NCI-H146 treated with DMSO at 0.1 percent for 48 hours (cell line): ENCODE measurements around the gene CDC20.
"Not testable (repeated sequence)": the region's sequence is repeated elsewhere in the genome, so short reads cannot be mapped to it uniquely, and the experiment has no call there.

ENCODE experiments used
- DNase-seq: peaks from one replicate; lab custom pipeline; 2025; ENCODE audit not compliant: unreplicated experiment; lab: John Stamatoyannopoulos, UW

The CDC20 gene

DNA sequence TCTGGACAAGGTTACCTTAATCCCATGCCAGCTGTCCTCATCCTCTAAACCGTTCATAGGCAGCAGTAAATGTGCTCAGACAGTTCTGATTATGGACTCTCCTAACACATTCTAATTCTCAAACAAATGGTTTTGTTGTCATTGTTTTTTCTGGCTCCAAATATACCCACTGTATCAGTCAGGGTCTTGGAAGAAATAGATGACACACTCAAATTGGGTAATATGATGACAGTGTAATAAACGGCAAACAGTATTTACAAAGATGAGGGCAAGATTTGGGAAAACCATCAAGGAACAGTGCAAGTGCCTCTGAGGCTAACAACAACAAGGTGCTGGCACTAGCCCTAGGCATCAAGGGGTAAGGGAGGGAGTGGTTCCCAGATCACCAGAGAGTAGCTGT, 4.3 kb upstream of the CDC20 start:
- DNase-seq: no peak

GRCh38 chr1:43354936-43355335, 3.8 kb upstream of the CDC20 start:
- no peak for DNase-seq

DNA sequence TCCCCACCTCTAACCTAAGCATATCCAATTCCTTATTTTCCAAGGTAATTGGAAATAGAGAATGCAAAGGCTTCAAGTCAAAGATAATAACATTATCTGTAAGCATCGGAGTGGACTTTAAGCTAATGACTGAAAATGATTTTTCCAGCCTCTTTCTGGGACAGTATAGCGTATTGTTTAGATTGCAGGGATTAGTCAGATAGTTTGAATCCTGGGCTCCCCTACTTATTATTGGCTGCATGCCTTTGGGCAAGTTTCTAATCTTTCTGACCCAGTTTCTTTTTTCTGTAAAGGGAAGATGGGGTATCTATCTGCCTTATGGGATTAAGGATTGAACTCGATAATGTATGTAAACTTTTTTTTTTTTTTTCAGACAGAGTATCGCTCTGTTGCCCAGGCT, 1.5 kb upstream of the CDC20 start:
- no peak for DNase-seq

- DNase-seq: peak; percentile 37
Observed at GRCh38 chr1:43358121-43358745, 548 bp upstream of the CDC20 start.

DNA sequence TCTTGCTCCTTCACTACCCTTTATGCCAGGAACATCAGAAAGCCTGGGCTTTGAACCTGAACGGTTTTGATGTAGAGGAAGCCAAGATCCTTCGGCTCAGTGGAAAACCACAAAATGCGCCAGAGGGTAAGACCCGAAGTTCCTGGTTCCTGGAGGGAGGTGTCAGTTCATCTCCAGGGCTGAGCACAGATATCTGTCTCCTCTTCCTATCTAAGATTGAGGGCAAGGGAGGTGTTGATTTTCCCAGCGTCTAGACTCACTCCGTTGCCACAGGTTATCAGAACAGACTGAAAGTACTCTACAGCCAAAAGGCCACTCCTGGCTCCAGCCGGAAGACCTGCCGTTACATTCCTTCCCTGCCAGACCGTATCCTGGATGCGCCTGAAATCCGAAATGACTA, 915 bp downstream of the CDC20 start:
- DNase-seq: no peak

DNA sequence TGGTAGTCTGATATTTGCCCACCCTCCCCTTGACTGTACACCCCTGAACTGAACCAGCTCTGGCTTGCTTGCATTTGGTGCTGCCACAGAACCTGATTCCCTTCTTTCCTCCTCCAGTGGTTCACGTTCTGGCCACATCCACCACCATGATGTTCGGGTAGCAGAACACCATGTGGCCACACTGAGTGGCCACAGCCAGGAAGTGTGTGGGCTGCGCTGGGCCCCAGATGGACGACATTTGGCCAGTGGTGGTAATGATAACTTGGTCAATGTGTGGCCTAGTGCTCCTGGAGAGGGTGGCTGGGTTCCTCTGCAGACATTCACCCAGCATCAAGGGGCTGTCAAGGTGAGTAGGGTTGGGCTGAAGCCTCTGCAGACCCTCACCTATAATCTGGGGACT, 1.8 kb downstream of the CDC20 start:
- no peak for DNase-seq

DNA sequence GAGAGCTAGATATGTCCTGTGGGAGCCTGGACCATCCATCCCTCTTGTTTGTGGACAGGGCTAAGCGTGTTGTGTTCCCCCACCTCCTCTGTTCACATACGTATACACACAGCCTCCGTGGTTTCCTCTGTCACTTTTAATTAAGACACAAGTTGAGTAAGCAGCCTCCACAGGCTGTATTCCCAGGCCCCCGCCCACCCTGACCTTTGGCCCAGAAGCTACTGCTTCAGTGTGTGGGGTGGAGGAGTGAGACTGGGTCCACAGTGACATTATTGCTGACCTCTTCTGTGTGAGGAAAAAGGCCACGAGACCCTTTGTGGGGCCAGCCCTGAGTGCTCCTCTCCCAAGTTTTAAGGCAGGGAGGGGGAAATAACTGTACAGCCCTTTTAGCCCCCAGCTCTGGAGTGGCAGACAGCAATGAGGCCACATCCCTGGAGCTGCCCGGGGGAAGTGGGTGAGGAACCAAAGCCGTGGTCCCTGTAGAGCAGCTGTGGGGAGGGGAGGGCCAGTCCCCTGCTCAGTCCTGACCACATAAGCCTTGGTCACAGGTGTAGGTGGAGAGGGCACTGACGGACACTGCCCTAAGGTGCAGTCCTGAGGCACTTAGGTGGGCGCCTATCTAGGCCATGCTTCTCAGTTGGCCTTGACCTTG, 4.6 kb downstream of the CDC20 start:
- no peak for DNase-seq

DNA sequence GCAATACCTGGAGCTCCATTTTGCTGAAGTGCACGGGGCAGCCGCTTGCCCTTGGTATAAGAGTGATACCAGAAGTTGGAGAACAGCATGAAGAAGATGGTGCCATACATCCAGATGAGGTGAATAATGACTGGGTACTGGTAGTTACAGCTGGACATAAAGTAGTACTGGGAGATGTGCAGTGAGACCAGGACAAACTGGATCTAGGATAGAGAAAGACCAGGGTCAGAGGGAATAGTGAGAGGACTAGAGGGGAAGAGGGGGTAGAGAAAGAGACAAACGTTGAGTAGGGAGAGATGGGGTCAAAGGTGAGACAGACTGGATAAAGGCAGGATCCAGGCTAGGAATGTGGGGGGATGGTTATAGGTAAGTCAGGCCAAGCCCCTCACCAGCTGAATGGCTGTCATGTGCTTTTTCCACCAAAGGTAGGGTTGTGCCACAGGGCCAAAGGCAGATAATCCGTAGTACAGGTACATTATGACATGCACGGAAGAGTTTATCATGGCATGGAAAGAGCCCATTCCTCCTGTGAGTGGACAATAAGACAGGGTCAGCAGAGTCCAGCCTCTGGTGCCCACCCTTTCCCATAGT, 5.2 kb downstream of the CDC20 start:
- no peak for DNase-seq

- DNase-seq: no peak
Observed at GRCh38 chr1:43365678-43366077, 6.9 kb downstream of the CDC20 start.

GRCh38 chr1:43366179-43366578, 7.4 kb downstream of the CDC20 start:
- no peak for DNase-seq

- no peak for DNase-seq
Observed at GRCh38 chr1:43366601-43367025, 7.8 kb downstream of the CDC20 start.

DNA sequence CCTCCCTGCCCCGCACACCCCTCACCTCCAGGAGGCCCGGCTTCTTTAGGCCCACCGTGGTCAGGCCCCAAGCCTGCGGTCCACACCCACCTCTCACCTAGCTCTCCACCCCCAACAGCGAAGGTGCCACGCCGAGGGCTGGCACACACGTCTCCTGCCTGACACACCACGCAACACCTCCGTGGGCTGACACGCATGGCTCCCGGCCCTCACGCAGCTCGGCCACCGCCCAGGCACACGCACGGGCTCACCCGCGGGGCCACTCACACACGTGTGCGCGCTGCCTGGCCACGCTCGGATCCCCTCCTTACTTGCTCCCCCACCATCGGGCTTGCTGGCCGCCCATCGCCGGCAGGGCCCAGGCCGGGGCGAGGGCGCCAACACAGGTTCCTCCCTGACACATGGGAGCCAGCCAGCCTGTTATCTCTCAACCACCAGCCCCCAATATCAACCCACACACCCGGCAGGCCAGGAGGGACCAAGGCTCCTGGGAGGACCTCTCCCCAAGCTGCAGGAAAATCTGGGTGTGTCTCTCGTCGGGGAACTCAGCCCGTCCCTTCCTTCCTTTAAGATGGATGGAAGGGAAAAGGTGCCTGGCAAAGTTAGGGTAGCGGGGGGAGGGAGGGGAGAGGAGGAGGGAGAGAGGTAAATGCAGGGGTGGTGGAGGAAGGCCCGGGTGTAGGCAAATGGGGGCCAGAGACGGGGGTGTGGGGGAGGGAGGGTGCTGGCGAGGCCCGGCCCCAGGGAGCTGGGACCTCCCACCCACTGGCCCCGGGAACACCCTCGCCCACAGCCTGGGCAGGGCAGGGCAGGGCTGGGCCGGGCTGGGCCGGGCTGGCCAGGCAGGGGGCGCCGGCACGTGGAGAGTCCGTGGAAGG, 8.5 kb downstream of the CDC20 start:
- DNase-seq: no peak

DNA sequence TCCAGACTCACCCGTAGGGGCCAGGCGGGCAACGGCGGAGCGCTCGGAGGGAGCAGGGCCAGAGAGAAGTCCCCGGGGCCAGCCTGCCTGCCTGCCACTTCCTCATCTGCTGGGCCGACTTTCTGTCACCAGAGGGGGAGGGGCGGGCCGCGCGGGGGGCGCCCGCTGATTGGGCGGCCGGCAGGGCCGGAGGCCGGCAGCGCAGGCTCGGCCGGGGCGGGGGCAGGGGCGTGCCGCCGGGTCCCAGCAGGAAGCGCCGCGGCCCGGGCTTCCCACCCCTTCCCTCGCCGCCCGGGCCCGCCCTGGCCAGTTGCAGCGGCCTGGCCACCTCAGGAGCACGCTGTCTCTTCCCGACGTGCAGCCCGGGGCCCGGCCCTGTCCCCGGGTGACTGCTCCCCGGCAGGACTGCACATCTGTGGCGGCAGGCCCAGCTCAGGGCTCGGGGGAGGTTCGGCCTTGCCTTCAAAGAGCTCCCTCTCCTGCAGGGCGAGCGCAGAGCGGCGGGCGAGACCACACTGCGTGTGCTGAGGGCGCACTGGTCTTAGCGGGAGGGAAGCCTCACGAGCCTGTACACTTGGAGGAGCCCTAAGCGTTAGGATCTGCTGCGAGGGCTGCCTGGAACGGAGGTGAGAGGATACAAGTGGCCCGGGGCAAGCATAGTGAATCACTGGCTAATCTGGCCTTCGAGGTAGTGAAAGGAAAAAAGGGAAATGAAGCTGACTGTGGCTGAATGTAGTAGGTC, 9.3 kb downstream of the CDC20 start, which contains the start of gene ELOVL1:
Gene ELOVL1, minus strand, starts transcription at position 108 of the 742 bp plus-strand sequence. CDS start 2,402 bp downstream, outside the sequence.
- DNase-seq: peak; percentile 49

DNA sequence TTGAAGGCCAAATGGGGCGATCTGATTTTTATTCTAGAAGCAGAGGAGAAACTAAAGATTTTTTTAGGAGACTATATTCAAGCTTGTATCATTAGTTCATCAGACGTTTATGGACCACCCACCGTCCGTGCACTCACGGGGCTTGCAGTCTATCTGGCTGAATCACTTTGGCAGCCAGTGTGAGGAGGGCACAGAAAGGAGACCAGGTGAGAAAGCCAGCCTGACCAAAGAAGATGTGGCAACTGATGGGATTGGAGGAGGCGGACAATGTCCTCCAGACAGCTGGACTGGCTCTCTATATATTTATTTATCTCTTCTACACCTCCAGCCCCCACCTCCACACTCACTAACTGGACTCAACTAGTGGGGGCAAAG, 9.9 kb downstream of the CDC20 start:
- no peak for DNase-seq

GRCh38 chr1:43369779-43370178, 11.0 kb downstream of the CDC20 start:
- not testable (repeated sequence) for DNase-seq

DNA sequence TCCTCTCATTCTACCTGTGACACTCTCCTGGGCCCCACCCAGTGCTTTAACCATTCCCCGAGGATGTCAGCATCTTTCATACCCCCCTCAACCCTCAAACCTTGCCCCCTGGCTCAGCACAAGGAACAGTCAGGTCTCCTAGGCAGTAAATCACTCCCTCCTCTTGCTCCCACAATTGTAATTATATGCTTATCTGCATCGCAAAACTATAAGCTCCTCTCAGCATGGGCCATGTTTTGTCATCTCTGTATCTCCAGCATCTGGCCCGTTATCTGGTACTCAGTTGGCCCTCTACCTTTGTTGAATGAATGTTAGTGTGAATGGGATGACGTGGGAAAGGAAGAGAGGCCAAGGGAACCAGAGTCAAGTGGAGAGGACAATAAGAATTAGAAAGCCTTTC, 11.8 kb downstream of the CDC20 start:
- no peak for DNase-seq

DNA sequence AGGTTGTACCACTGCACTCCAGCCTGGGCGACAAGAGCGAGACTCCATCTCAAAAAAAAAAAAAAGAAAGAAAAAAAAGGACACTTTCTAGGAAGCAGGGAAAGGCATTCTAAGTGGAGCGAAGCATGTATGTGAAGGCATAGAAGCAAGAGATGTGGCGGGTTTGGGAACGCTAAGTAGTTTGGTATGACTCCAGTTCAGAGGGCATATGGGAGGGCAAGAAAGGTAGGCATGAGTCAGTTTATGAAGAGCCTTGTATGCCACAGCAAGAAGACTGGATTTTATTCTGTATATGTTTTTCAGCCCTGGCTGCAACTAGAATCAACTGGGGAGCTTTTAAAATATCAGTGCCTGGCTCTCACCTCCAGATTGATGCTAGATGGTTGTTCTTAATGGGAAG, 13.4 kb downstream of the CDC20 start:
- no peak for DNase-seq

DNA sequence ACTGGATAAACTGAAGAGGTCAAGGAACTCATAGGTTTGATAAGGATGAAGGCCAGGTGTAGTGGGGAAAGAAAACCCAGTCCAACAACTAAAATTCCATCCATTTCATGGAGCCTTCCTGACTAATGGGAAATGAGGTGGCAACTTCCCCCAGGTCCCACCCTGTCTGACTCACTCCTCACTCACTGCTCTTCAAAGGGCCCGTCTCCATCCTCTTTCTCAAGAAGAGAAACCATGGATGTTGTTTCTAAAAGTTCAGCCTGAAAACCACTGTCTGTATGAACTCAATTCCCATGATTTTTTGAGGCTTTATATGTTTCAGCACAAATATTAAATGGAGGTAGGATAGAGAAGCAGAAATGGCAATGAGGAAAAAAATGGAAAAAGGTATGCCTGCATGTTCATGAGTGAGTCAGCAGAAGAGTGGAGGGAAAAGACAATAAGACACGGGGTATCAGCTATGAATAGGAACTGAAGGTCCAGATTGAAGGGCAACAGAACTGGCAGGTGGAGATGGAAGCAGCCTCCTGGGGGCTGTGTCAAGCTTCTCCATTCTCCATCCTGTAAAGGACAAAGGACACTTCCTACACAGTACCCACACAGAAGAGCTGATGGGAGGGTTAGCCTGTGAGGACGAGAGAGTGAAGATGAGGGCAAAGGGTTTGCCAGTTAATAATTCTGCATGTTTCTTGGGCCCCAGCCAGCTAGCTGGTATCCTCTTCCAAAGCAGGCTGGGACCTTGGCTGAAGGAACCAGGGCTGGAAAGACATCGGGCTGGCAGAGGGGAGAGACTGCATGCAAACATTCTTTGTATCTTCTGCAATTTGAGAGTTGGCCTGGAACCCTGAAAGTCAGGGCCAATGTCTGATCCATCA, 14.5 kb downstream of the CDC20 start:
- no peak for DNase-seq

GRCh38 chr1:43376723-43377235, 18.0 kb downstream of the CDC20 start:
- no peak for DNase-seq

- no peak for DNase-seq
Observed at GRCh38 chr1:43377831-43378230, 19.1 kb downstream of the CDC20 start.
